Measurements from ENCODE around the gene IQCH. TPM values are rescaled to one million over a fixed set of nuclear protein-coding genes. Genes with fewer than 3 reads are reported as not detected.

The IQCH gene
- total and polyA plus RNA-seq, 2 donors from 2014 or later = 3.2 to 7.7 TPM

DNA sequence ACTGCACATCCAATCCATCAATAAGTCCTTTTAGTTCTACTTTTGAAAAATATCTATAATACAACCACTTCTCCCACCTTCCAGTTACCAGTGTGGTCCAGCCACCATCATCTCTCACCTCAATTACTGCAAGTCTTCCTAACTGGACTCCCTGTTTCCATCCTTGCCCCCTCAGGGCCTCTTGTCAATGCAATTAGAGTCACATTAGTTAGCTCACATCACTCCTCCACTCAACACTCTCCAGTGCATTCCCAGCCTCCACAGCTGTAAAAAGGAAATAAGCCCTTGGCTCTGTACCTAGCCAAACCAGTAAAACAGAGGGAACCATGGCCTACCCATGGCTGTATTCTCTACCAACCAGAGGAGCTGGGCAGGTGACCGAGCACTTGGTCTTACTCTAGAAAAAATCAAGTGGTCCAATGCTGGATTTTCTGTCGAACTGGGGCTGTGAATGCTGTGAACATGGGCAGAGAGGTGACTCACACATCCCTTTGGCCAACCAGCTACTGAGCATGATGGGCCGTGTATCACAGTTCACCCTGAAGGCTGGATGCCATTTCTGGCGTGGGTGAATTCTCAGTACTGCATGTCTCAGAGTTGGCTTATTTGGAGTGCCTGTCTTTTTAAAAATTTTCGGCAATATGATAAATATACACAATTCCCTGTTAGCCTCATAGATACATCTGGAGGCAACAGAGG is 203.9 kb downstream of the IQCH start:
- Histone ChIP-seq H3K4me3 (ENCODE audit: low read length in 3 of 3) (no peak overlapping the region), H3K4me1 (ENCODE audit: control insufficient read depth in 2 of 3, insufficient read depth in 2 of 3, low read depth in 1 of 3, low read length in 3 of 3) (no peaks in the 10 kb centered on the region), H3K9me3 (ENCODE audit: control insufficient read depth in 2 of 3, insufficient read depth in 1 of 3, low read length in 3 of 3) (no peaks in the 10 kb centered on the region), H3K27ac (ENCODE audit: low read depth in 2 of 2, low read length in 2 of 2) (no peak overlapping the region), H3K36me3 (ENCODE audit: control insufficient read depth in 2 of 3, insufficient read depth in 3 of 3, low read length in 3 of 3) (no peaks in the 10 kb centered on the region), H3K27me3 (ENCODE audit: control insufficient read depth, insufficient read depth, low read length) (no peaks in the 10 kb centered on the region), H3K9ac (ENCODE audit: low read length in 3 of 3) (no peak overlapping the region)
- DNase-seq (no peak), FAIRE-seq (no peak)
- TF ChIP-seq, protein P1, sequence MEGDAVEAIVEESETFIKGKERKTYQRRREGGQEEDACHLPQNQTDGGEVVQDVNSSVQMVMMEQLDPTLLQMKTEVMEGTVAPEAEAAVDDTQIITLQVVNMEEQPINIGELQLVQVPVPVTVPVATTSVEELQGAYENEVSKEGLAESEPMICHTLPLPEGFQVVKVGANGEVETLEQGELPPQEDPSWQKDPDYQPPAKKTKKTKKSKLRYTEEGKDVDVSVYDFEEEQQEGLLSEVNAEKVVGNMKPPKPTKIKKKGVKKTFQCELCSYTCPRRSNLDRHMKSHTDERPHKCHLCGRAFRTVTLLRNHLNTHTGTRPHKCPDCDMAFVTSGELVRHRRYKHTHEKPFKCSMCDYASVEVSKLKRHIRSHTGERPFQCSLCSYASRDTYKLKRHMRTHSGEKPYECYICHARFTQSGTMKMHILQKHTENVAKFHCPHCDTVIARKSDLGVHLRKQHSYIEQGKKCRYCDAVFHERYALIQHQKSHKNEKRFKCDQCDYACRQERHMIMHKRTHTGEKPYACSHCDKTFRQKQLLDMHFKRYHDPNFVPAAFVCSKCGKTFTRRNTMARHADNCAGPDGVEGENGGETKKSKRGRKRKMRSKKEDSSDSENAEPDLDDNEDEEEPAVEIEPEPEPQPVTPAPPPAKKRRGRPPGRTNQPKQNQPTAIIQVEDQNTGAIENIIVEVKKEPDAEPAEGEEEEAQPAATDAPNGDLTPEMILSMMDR (IDR thresholded peaks at IDR 0.05; ENCODE audit: borderline replicate concordance, extremely low read depth, insufficient read depth) = no peak
- intact Hi-C loops (cut with DNase I) = no loop called here

DNA sequence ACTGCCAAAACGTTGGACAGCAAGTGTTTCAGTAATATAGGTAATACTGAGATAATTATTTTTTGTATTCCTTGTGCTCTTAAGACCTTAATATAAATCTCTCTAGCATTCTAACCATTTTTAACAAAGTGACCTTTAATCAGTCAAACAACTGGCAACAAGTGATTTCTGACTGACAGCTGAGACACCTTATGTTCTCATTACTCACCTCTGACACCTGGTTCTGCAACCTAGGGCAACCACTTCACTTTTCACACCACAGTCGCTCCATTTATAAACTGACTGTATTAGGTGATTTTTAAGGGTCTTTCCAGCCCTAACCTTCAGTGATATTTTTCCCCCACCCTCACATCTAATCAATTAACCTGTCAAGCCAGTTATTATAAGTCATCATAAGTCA is 205.9 kb downstream of the IQCH start:
- H3K4me3 ChIP-seq (ENCODE audit: low read length in 3 of 3) = no peak overlapping the region
- H3K4me1 ChIP-seq (ENCODE audit: control insufficient read depth in 2 of 3, insufficient read depth in 2 of 3, low read depth in 1 of 3, low read length in 3 of 3) = no peaks in the 10 kb centered on the region
- no peak overlapping the region for H3K27ac ChIP-seq (ENCODE audit: low read depth in 2 of 2, low read length in 2 of 2)
- TF ChIP-seq, protein P1 (IDR thresholded peaks at IDR 0.05; ENCODE audit: borderline replicate concordance, extremely low read depth, insufficient read depth) = no peak
- no peak overlapping the region for H3K9ac ChIP-seq (ENCODE audit: low read length in 3 of 3)
- no peaks in the 10 kb centered on the region for H3K27me3 ChIP-seq (ENCODE audit: control insufficient read depth, insufficient read depth, low read length)
- intact Hi-C loops (cut with DNase I) = loop anchor here (10.0 kb wide), 1 partner anchor 374 kb away; no protein-coding TSS in a partner anchor
- no peaks in the 10 kb centered on the region for H3K9me3 ChIP-seq (ENCODE audit: control insufficient read depth in 2 of 3, insufficient read depth in 1 of 3, low read length in 3 of 3)
- FAIRE-seq (no peak), DNase-seq (no peak)
- H3K36me3 ChIP-seq (ENCODE audit: control insufficient read depth in 2 of 3, insufficient read depth in 3 of 3, low read length in 3 of 3) = no peaks in the 10 kb centered on the region

DNA sequence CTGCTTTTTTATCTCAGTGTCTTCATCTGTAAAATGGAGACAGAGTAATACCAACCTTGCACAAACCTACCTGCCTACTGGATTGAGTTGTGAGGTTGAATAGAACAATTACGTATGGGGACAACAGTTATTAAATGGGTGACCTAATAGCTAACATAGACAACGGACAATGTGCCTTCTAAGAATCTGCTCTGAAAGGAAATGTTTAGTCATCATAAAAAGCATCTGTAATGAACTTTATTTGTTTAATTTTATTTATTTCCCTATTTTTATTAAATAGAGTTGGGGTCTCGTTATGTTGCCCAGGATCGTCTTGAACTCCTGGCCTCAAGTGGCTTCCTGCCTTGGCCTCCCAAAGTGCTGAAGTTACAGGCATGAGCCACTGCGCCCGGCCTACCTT is 207.1 kb downstream of the IQCH start:
- no peak overlapping the region for H3K9ac ChIP-seq (ENCODE audit: low read length in 3 of 3)
- no peaks in the 10 kb centered on the region for H3K9me3 ChIP-seq (ENCODE audit: control insufficient read depth in 2 of 3, insufficient read depth in 1 of 3, low read length in 3 of 3)
- DNase-seq (no peak), FAIRE-seq (no peak)
- H3K36me3 ChIP-seq (ENCODE audit: control insufficient read depth in 2 of 3, insufficient read depth in 3 of 3, low read length in 3 of 3) = no peaks in the 10 kb centered on the region
- no peaks in the 10 kb centered on the region for H3K4me1 ChIP-seq (ENCODE audit: control insufficient read depth in 2 of 3, insufficient read depth in 2 of 3, low read depth in 1 of 3, low read length in 3 of 3)
- no peak overlapping the region for H3K4me3 ChIP-seq (ENCODE audit: low read length in 3 of 3)
- H3K27me3 ChIP-seq (ENCODE audit: control insufficient read depth, insufficient read depth, low read length) = no peaks in the 10 kb centered on the region
- H3K27ac ChIP-seq (ENCODE audit: low read depth in 2 of 2, low read length in 2 of 2) = no peak overlapping the region
- intact Hi-C loops (cut with DNase I) = loop anchor here (10.0 kb wide), 1 partner anchor 373 kb away; no protein-coding TSS in a partner anchor
- TF ChIP-seq, protein P1 (IDR thresholded peaks at IDR 0.05; ENCODE audit: borderline replicate concordance, extremely low read depth, insufficient read depth) = no peak
